GM19455 (cell line): ENCODE data around the gene SLC2A6.

Experiments used
- ATAC-seq: cut with Tn5 transposase; IDR thresholded peaks from one replicate; pipeline ENCODE4 v1.9.1; 2021; ENCODE audit not compliant: unreplicated experiment

Gene SLC2A6

DNA sequence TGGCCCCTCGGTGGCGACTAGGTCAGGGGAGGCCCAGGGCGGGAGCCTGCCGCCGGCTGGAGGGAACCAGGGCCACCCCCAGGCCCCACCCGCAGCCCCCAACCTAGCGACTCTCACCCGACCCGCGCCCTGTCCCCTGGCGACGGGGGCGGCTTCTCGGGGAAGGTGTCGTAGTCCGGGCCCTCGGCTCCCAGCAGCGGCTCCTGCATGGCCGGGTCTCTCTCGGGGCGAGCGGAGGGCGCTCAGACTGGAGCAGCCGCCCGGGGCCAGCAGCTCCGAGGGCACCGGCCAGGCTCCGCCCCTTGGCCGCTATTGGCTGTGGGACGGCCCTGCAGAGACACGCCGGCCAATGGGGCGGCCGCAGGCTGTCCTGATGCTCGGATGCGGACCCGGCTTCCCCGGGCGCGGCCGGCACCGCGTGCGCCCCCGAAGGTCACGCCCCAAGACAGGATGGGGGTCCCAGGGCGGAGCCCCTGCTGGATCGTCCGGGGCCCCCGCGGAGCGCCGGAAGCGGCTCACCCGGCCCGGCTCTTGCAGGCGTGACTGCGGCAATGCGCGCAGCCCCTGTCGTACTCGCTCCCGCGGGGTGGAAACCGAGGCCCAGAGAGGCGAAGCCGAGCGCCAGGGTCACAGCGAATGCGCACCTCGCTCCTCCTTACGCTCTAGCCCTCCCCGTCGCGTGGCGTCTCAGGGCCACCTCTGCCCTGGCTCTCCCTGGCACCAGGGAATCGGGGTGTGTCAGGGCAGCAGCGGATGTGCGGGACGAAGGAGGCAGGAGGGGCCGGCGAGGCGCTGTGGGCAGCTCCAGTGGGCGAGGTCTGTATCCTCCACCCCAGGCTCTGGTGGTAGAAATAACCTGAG lies at the start of gene SLC2A6:
Gene SLC2A6, minus strand, starts transcription at position 249 of the 861 bp plus-strand sequence. Its CDS starts 40 bp downstream, at position 209.
- peak; percentile 90 for ATAC-seq

DNA sequence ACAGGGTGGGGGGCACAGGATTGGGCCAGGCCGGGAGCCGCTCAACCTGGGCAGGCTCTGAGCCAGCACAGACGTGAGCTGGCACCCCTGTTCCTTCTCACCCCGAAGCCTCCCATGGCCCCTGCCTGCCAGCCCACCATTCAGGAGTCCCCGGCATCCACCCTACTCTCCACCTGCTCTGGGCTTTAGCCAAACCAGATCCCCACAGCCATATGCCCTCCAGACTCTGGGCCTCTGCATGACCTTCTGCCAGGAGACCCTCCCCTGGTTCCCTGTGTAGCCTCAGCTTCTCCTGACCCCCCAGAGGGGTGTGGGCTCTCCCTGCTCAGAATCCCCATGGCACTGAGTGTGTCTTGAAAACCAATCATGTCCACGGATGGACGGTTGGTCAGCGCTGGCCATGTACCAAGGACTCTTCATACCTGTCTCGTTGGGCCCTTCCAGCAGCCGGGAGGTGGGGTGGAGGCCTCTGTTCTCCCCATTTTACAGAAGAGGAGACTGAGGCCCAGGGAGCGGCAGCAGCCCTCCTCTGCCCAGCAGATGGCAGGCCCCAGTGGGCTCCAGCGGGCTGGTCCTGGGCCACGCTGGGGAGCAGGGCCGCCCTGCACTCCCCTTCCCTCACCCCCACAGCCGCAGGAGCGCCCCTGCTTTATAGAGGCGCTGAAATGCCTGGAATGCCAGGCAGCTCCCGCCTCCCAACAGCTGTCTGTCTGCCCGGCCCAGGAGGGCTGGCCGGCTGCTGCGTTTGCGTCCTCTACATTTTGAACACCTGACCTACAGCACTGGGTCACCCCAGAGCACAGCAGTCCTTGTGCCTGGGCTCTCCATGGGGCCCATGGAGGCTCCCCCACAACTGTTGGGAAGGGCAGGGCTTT lies 49.3 kb upstream of the SLC2A6 start:
- ATAC-seq: no peak

DNA sequence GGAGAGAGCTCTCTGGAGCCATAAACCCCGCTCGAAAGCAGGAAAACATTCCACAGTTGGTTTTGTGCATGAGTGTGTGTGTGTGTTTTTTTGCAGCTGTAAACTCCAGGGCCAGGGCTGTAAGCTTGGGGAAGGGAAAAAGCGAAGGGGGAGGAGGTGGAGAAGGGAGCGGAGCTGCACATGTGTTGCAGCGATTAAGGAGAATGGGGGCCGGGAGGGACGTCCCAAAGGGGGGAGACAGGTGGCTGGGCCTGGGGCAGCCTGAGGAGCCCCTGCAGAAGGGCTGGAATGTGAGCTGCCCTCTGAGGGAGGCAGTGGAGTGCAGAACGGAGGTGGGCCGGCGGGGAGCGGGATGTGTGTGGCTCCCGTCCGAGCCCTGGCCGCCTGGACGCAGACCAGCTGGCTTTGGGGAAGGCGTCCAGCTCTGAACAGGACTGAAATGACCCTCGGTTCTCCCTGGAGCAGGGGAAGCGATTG lies 48.6 kb upstream of the SLC2A6 start:
- no peak for ATAC-seq

- no peak for ATAC-seq
Measured at GRCh38 chr9:133526721-133527321, 47.9 kb upstream of the SLC2A6 start.

DNA sequence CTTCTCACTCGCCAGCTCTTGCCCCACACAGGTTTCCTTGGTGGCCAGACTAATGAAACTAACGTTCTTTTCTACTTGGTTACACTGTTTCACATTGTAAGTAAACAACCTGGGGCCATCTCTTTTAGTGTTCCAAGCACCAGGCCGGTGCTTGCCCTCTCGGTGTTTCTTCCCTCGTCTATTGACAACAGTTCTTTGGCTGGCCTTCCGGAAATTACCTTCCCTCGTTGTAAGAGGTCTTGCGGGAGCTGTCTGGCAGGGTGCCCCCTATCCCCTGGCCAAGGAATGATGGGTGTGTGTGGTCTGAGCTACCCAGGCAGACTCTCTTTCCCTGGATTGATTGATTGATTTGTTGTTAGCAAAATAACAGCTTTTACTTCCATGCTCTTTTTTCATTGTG lies 46.8 kb upstream of the SLC2A6 start:
- ATAC-seq: no peak

DNA sequence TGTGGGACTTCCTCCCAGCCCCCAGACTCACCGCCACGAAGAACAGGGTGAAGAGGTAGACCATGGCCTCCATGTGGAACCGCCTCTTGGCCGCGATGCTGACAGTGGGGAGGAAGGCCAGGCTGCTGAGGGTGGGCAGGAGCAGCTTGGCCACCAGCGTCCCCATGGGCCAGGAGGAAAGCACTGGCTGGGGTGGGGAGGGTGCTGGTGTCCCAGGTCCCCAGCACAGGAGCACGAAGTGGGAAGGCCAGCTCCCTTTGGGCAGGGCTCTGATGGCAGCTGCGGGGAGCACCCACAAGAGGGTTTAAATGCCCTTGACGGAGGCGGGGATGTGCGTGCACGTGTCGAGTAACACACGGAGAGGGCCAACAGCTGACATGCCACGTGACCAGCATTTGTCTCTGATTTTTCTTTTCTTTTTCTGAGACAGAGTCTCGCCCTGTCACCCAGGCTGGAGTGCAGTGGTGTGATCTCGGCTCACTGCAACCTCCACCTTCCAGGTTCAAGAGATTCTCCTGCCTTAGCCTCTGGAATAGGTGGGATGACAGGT lies 45.9 kb upstream of the SLC2A6 start, which contains the start of gene MYMK:
Gene MYMK, minus strand, starts transcription at position 281 of the 550 bp plus-strand sequence. Its CDS starts 115 bp downstream, at position 166.
- ATAC-seq: no peak

DNA sequence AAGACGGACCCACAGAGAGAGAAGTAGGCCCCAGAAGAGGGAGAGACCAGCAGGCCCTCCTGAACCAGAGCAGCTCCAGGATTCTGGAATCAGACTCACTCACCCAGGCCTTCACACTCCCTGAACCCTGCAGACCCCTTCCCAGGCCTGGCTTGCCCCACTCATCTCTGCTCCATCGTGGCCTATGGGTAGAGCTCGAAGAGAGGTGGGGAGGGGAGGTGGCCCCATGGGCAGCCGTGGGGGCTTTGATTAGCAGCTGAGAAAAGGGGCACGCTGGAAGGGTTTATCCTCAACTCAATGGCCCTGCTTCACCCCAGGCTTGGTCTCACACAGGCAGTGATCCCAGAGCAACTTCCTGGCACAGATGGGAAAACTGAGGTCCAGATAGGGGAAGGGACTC lies 45.2 kb upstream of the SLC2A6 start:
- ATAC-seq: no peak

GRCh38 chr9:133523106-133523505 lies 44.2 kb upstream of the SLC2A6 start:
- ATAC-seq: no peak

- no peak for ATAC-seq
Measured at GRCh38 chr9:133522073-133522910, 43.4 kb upstream of the SLC2A6 start.

- ATAC-seq: no peak
Measured at GRCh38 chr9:133521122-133522072, 42.5 kb upstream of the SLC2A6 start.

GRCh38 chr9:133520121-133520835 lies 41.4 kb upstream of the SLC2A6 start:
- no peak for ATAC-seq

- ATAC-seq: no peak
Measured at GRCh38 chr9:133519693-133520092, 40.8 kb upstream of the SLC2A6 start.

- no peak for ATAC-seq
Measured at GRCh38 chr9:133518706-133519449, 40.0 kb upstream of the SLC2A6 start.

DNA sequence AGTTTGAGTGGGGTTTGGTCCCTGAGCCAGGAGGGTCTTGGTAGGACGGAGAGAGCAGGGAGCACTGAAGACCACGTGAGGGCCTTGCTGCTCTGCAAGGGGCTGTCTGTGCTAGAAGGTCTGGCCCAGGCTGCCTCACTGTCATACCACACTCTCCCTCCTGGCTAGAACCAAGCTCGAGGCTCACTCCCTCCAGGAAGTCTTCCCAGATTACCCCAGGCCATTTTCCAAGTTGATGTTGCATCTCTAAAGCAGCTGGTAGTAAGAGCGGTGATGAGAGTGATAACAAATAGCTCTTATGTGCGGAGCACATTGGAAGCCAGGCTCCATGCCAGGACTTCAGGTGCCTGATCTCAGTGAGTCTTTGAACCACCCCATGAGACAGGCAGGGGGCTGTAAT lies 39.3 kb upstream of the SLC2A6 start:
- ATAC-seq: no peak

DNA sequence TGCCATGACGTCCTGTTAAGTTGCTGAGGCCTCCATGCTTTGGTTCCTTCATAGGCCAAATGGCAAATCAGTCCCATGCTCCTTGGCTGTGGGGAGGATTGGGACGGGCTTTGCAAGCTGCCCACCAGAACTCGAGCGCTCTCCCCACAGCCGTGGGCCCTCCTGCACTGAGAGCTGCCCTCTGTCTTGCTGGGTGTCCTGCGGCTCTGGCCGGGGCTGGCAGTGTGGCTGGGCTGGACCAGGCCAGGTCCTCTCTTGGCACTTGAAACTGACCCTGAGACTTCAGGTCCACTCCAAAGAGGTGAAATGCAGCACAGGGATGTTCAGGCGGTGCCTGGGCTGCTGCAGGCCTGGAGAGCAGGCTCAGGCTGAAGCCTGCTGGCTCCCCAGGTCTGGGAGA lies 38.8 kb upstream of the SLC2A6 start:
- no peak for ATAC-seq

- ATAC-seq: no peak
Measured at GRCh38 chr9:133516961-133517350, 38.1 kb upstream of the SLC2A6 start.

GRCh38 chr9:133516256-133516960 lies 37.5 kb upstream of the SLC2A6 start:
- no peak for ATAC-seq
